ENCODE results near the gene APBA1. TPM values are rescaled to one million over a fixed set of nuclear protein-coding genes. Genes with fewer than 3 reads are reported as not detected.

Gene APBA1
- polyA plus RNA-seq, 3 donors = 1.6 TPM; not detected in 2

- Histone ChIP-seq H3K9me3 (replicated peaks in 1 of 2; ENCODE audit: control insufficient read depth in 1 of 2, insufficient read depth in 1 of 2, low read length in 2 of 2) (no peaks in the 10 kb centered on the region), H2AFZ (ENCODE audit: insufficient read depth, low read depth, low read length, poor library complexity, severe bottlenecking) (no peak overlapping the region), H3K4me1 (ENCODE audit: control insufficient read depth in 1 of 2, insufficient read depth in 2 of 2, low read length in 2 of 2) (no peaks in the 10 kb centered on the region), H3K36me3 (replicated peaks in 1 of 2; ENCODE audit: control insufficient read depth in 1 of 2, insufficient read depth in 2 of 2, low read length in 2 of 2) (no peaks in the 10 kb centered on the region), H4K20me1 (ENCODE audit: insufficient read depth, low read length) (no peaks in the 10 kb centered on the region), H3K79me2 (ENCODE audit: insufficient read depth, low read length) (no peaks in the 10 kb centered on the region), H3K4me3 (replicated peaks in 1 of 3; ENCODE audit: low read depth in 2 of 3, low read length in 3 of 3) (no peak overlapping the region), H3K9ac (ENCODE audit: insufficient read depth, low read length, poor library complexity, severe bottlenecking) (no peak overlapping the region), H3K4me2 (replicated peaks; ENCODE audit: extremely low read depth, low read length, poor library complexity, severe bottlenecking) (no peak overlapping the region), H3K27me3 (ENCODE audit: control insufficient read depth in 2 of 2, insufficient read depth in 2 of 2, low read length in 2 of 2) (no peaks in the 10 kb centered on the region), H3K27ac (ENCODE audit: low read depth in 1 of 2, low read length in 2 of 2) (no peak overlapping the region)
- no peaks in the 10 kb centered on the region for H3K4me1 Mint-ChIP-seq
- no peak for DNase-seq
- no peak overlapping the region for H3K27ac Mint-ChIP-seq
- peaks cover 0 to 2% (median 1%) of the 10 kb centered on the region in 7 donors for H3K9me3 Mint-ChIP-seq
- H3K27me3 Mint-ChIP-seq (ENCODE audit: low read depth in 3 of 3) = peaks cover 0 to 5% (median 3%) of the 10 kb centered on the region in 3 donors
- intact Hi-C loops (cut with micrococcal nuclease) = no loop called here
- no peak overlapping the region for H3K4me3 Mint-ChIP-seq
- TF ChIP-seq, protein P1, sequence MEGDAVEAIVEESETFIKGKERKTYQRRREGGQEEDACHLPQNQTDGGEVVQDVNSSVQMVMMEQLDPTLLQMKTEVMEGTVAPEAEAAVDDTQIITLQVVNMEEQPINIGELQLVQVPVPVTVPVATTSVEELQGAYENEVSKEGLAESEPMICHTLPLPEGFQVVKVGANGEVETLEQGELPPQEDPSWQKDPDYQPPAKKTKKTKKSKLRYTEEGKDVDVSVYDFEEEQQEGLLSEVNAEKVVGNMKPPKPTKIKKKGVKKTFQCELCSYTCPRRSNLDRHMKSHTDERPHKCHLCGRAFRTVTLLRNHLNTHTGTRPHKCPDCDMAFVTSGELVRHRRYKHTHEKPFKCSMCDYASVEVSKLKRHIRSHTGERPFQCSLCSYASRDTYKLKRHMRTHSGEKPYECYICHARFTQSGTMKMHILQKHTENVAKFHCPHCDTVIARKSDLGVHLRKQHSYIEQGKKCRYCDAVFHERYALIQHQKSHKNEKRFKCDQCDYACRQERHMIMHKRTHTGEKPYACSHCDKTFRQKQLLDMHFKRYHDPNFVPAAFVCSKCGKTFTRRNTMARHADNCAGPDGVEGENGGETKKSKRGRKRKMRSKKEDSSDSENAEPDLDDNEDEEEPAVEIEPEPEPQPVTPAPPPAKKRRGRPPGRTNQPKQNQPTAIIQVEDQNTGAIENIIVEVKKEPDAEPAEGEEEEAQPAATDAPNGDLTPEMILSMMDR (IDR thresholded peaks at IDR 0.05) = no peak
- WGBS (ENCODE audit: insufficient coverage) = 100% methylated on average over 1 of the region's 3 CpGs
- H3K36me3 Mint-ChIP-seq = no peaks in the 10 kb centered on the region
Measured at GRCh38 chr9:69498470-69498869, 173.7 kb downstream of the APBA1 start.

DNA sequence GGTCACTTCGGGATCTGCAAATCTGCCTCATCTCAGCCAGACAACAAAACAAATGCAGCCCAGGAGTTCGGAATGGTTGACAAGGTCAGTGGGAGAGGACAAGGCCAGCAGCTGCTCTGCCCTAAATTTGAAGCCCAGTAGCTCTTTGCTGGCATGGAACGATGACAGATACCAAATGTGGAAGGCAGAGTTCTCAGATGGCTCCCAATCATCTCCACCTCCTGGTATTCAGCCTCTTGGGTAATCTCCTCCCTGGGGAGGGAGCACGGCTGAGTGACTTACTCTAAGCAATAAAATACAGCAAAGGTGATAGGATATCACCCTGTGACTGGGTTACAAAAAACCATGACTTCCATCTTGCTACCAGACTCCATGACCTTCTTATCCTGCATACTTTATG lies 174.4 kb downstream of the APBA1 start:
- Histone ChIP-seq H2AFZ (ENCODE audit: insufficient read depth, low read depth, low read length, poor library complexity, severe bottlenecking) (no peak overlapping the region), H3K4me1 (ENCODE audit: control insufficient read depth in 1 of 2, insufficient read depth in 2 of 2, low read length in 2 of 2) (no peaks in the 10 kb centered on the region), H3K36me3 (replicated peaks in 1 of 2; ENCODE audit: control insufficient read depth in 1 of 2, insufficient read depth in 2 of 2, low read length in 2 of 2) (no peaks in the 10 kb centered on the region), H3K27me3 (ENCODE audit: control insufficient read depth in 2 of 2, insufficient read depth in 2 of 2, low read length in 2 of 2) (no peaks in the 10 kb centered on the region), H3K27ac (ENCODE audit: low read depth in 1 of 2, low read length in 2 of 2) (no peak overlapping the region), H3K9ac (ENCODE audit: insufficient read depth, low read length, poor library complexity, severe bottlenecking) (no peak overlapping the region), H4K20me1 (ENCODE audit: insufficient read depth, low read length) (no peaks in the 10 kb centered on the region), H3K4me3 (replicated peaks in 1 of 3; ENCODE audit: low read depth in 2 of 3, low read length in 3 of 3) (no peak overlapping the region), H3K79me2 (ENCODE audit: insufficient read depth, low read length) (no peaks in the 10 kb centered on the region), H3K4me2 (replicated peaks; ENCODE audit: extremely low read depth, low read length, poor library complexity, severe bottlenecking) (no peak overlapping the region), H3K9me3 (replicated peaks in 1 of 2; ENCODE audit: control insufficient read depth in 1 of 2, insufficient read depth in 1 of 2, low read length in 2 of 2) (no peaks in the 10 kb centered on the region)
- no peaks in the 10 kb centered on the region for H3K4me1 Mint-ChIP-seq
- WGBS (ENCODE audit: insufficient coverage) = 72% methylated on average over 3 of the region's 4 CpGs
- no peak overlapping the region for H3K4me3 Mint-ChIP-seq
- TF ChIP-seq, protein P1 (IDR thresholded peaks at IDR 0.05) = no peak
- H3K27ac Mint-ChIP-seq = no peak overlapping the region
- no peak for DNase-seq
- H3K9me3 Mint-ChIP-seq = peaks cover 0 to 2% (median 1%) of the 10 kb centered on the region in 7 donors
- no peaks in the 10 kb centered on the region for H3K36me3 Mint-ChIP-seq
- intact Hi-C loops (cut with micrococcal nuclease) = no loop called here
- H3K27me3 Mint-ChIP-seq (ENCODE audit: low read depth in 3 of 3) = peaks cover 2 to 5% (median 3%) of the 10 kb centered on the region in 3 donors
